NCI-H187 (cell line): ENCODE data around the gene BTBD17.
"Not testable (repeated sequence)": the region's sequence is repeated elsewhere in the genome, so short reads cannot be mapped to it uniquely, and the experiment has no call there.

ENCODE experiments used
- DNase-seq, 2 experiments: peaks; one replicate each; lab custom pipeline; 2025; lab: John Stamatoyannopoulos, UW

BTBD17 gene

GRCh38 chr17:74361230-74362068, at the start of gene BTBD17:
Gene BTBD17 (minus strand): TSS chr17:74361868. CDS start chr17:74361819, 49 bp downstream.
- DNase-seq = peak; percentile 66 to 81

- DNase-seq = no peak
Observed at GRCh38 chr17:74410001-74410443, 48.4 kb upstream of the BTBD17 start.

- DNase-seq = no peak
Observed at GRCh38 chr17:74408815-74409214, 47.1 kb upstream of the BTBD17 start.

- no peak for DNase-seq
Observed at GRCh38 chr17:74408262-74408661, 46.6 kb upstream of the BTBD17 start.

- no peak for DNase-seq
Observed at GRCh38 chr17:74407384-74407783, 45.7 kb upstream of the BTBD17 start.

GRCh38 chr17:74405311-74405710, 43.6 kb upstream of the BTBD17 start:
- not testable (repeated sequence) for DNase-seq

GRCh38 chr17:74404789-74405188, 43.1 kb upstream of the BTBD17 start:
- no peak for DNase-seq

GRCh38 chr17:74404218-74404617, 42.5 kb upstream of the BTBD17 start:
- DNase-seq = no peak

GRCh38 chr17:74403512-74404137, 42.0 kb upstream of the BTBD17 start:
- no peak for DNase-seq

- no peak for DNase-seq
Observed at GRCh38 chr17:74402048-74402447, 40.4 kb upstream of the BTBD17 start.

- DNase-seq = no peak
Observed at GRCh38 chr17:74396567-74396966, 34.9 kb upstream of the BTBD17 start.

- DNase-seq = no peak
Observed at GRCh38 chr17:74394977-74395376, 33.3 kb upstream of the BTBD17 start.

- no peak for DNase-seq
Observed at GRCh38 chr17:74394275-74394950, 32.7 kb upstream of the BTBD17 start.

- DNase-seq = no peak
Observed at GRCh38 chr17:74393346-74393942, 31.8 kb upstream of the BTBD17 start.

GRCh38 chr17:74392848-74393247, 31.2 kb upstream of the BTBD17 start:
- DNase-seq = no peak

GRCh38 chr17:74391771-74392170, 30.1 kb upstream of the BTBD17 start:
- no peak for DNase-seq

GRCh38 chr17:74390680-74391653, 29.3 kb upstream of the BTBD17 start:
- no peak for DNase-seq

- no peak for DNase-seq
Observed at GRCh38 chr17:74389937-74390679, 28.4 kb upstream of the BTBD17 start.

- no peak for DNase-seq
Observed at GRCh38 chr17:74389084-74389753, 27.6 kb upstream of the BTBD17 start.
